Neural cell (in vitro differentiated cells): Measurements from ENCODE around the gene PHACTR3. TPM values are rescaled to one million over a fixed set of nuclear protein-coding genes. Genes with fewer than 3 reads are reported as not detected.

Experiments
- H2AFZ ChIP-seq: fragments of 200-600, 300-800 bp; sonication (generic), shearing (Covaris generic); 2 replicates; pipeline ENCODE4 v1.6.0; 2014; ENCODE audit warnings: low read depth, mild to moderate bottlenecking, antibody characterized with exemption, low read length, moderate library complexity
- H3F3A ChIP-seq: fragments of 200-600 bp; shearing (Covaris generic); 2 replicates; pipeline ENCODE4 v1.6.1; 2016; ENCODE audit warnings: mild to moderate bottlenecking, moderate library complexity, mixed read lengths, antibody characterized with exemption, low read length; ENCODE audit not compliant: insufficient read depth, poor library complexity, severe bottlenecking
- H3K27ac ChIP-seq: fragments of 200-600, 300-800 bp; sonication (generic), shearing (Covaris generic); 2 replicates; pipeline ENCODE4 v1.5.1; 2014; ENCODE audit warnings: mild to moderate bottlenecking, low read length, moderate library complexity
- H3K27me3 ChIP-seq: fragments of 300-800, 200-600 bp; sonication (generic), shearing (Covaris generic); 2 replicates; pipeline ENCODE4 v1.6.0; 2014; ENCODE audit warnings: mild to moderate bottlenecking, low read depth, low read length, moderate library complexity; ENCODE audit not compliant: insufficient read depth
- H3K36me3 ChIP-seq: fragments of 300-800, 200-600 bp; sonication (generic), shearing (Covaris generic); 2 replicates; pipeline ENCODE4 v1.5.1; 2014; ENCODE audit warnings: mild to moderate bottlenecking, antibody characterized with exemption, low read length, moderate library complexity; ENCODE audit not compliant: insufficient read depth
- H3K4me2 ChIP-seq: fragments of 300-800, 200-600 bp; sonication (generic), shearing (Covaris generic); 2 replicates; pipeline ENCODE4 v1.6.0; 2014; ENCODE audit warnings: mild to moderate bottlenecking, low read length
- H3K4me3 ChIP-seq: fragments of 300-800, 200-600 bp; sonication (generic), shearing (Covaris generic); 2 replicates; pipeline ENCODE4 v1.5.1; 2014; ENCODE audit warnings: mild to moderate bottlenecking, low read length, moderate library complexity
- H3K79me2 ChIP-seq: fragments of 200-600 bp; shearing (Covaris generic); replicated peaks from 2 replicates; pipeline ENCODE4 v1.6.0; 2014; ENCODE audit warnings: mild to moderate bottlenecking, low read length, moderate library complexity; ENCODE audit not compliant: insufficient read depth
- H3K9ac ChIP-seq: fragments of 300-800, 200-600 bp; sonication (generic), shearing (Covaris generic); 2 replicates; pipeline ENCODE4 v1.6.1; 2016; ENCODE audit warnings: mild to moderate bottlenecking, low read length, mixed read lengths
- H3K9me2 ChIP-seq: fragments of 200-600 bp; shearing (Covaris generic); 2 replicates; pipeline ENCODE4 v1.6.1; 2016; ENCODE audit warnings: mild to moderate bottlenecking, low read length, mixed read lengths; ENCODE audit not compliant: insufficient read depth
- H3K9me3 ChIP-seq: fragments of 200-600, 300-800 bp; sonication (generic), shearing (Covaris generic); 2 replicates; pipeline ENCODE4 v1.6.1; 2016; ENCODE audit warnings: mild to moderate bottlenecking, mixed run types, low read length, moderate library complexity, mixed read lengths
- H4K20me1 ChIP-seq: fragments of 200-600 bp; shearing (Covaris generic); 2 replicates; pipeline ENCODE4 v1.6.1; 2016; ENCODE audit warnings: mild to moderate bottlenecking, mixed run types; ENCODE audit not compliant: insufficient read depth
- EP300 ChIP-seq: fragments of 450-650 bp; conservative IDR thresholded peaks from 2 replicates; pipeline ENCODE4 v1.6.1; 2014; ENCODE audit warnings: antibody characterized with exemption, mild to moderate bottlenecking, moderate library complexity; ENCODE audit not compliant: poor library complexity, severe bottlenecking
- EZH2 ChIP-seq: fragments of 200-600, 300-800 bp; shearing (Covaris generic), sonication (generic); IDR thresholded peaks from 2 replicates; pipeline ENCODE4 v1.6.1; 2014; ENCODE audit warnings: antibody characterized with exemption, low read length, borderline replicate concordance, mild to moderate bottlenecking; ENCODE audit not compliant: insufficient read depth, poor library complexity, severe bottlenecking
- MXI1 ChIP-seq: fragments of 450-650 bp; conservative IDR thresholded peaks from 2 replicates; pipeline ENCODE4 v1.6.1; 2014; ENCODE audit warnings: antibody characterized with exemption, mild to moderate bottlenecking; ENCODE audit not compliant: poor library complexity, severe bottlenecking
- POLR2AphosphoS5 ChIP-seq: IDR thresholded peaks from 2 replicates; pipeline ENCODE4 v1.6.1; 2012
- RAD21 ChIP-seq: fragments of 450-650 bp; conservative IDR thresholded peaks from 2 replicates; pipeline ENCODE4 v1.6.1; 2014; ENCODE audit warnings: antibody characterized with exemption, mild to moderate bottlenecking, moderate library complexity
- SMC3 ChIP-seq: fragments of 450-650 bp; conservative IDR thresholded peaks from 2 replicates; pipeline ENCODE4 v1.6.1; 2014; ENCODE audit warnings: antibody characterized with exemption, mild to moderate bottlenecking, moderate library complexity; ENCODE audit not compliant: poor library complexity
- TAF1 ChIP-seq: IDR thresholded peaks from 2 replicates; pipeline ENCODE4 v1.6.1; 2012; ENCODE audit warnings: low read depth
- polyA plus RNA-seq: library from polyadenylated mRNA; depleted of rRNA; stranded (reverse); fragments of >200 nt; gene quantifications from 2 replicates; pipeline ENCODE4 v1.2.3, GENCODE V29; 2014
- TF ChIP-seq, protein P1 (sequence below): fragments of 450-650 bp; IDR thresholded peaks from 2 replicates; pipeline ENCODE4 v1.5.1; 2014; ENCODE audit warnings: antibody characterized with exemption, mild to moderate bottlenecking, moderate library complexity; ENCODE audit not compliant: poor library complexity, severe bottlenecking
- TF ChIP-seq, protein P2 (sequence below): IDR thresholded peaks from 2 replicates; pipeline ENCODE4 v1.6.1; 2012; ENCODE audit warnings: borderline replicate concordance

Gene PHACTR3
- polyA plus RNA-seq, 1 donor from 2014 or later = 1.3 TPM

DNA sequence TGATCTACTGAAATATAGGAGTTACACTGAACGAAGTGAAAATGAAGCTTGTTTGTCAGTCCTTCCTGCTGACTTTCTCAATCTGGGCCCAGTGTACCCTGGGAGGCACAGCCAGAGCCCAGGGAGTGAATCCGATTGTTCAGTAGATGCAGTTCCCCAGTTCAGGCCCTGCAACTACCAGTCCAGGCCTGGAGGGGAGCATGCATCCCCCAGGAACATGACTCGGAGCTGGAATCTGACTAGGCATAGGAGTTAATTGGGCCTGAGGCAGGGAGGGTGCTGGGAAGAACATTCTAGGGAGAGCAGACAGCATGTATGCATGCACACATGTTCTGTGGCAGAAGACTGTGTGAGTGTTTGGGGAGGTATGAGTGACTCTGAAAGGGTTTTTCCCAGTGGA is 42.1 kb downstream of the PHACTR3 start:
- H4K20me1 ChIP-seq = no peaks in the 10 kb centered on the region
- no peak overlapping the region for H3K9ac ChIP-seq
- H3F3A ChIP-seq = no peaks in the 10 kb centered on the region
- H3K27ac ChIP-seq = no peak overlapping the region
- no peak overlapping the region for H3K4me3 ChIP-seq
- peaks cover 3% of the 10 kb centered on the region for H3K9me3 ChIP-seq
- no peak overlapping the region for H2AFZ ChIP-seq
- no peaks in the 10 kb centered on the region for H3K27me3 ChIP-seq
- no peaks in the 10 kb centered on the region for H3K79me2 ChIP-seq
- no peak for TF ChIP-seq TAF1
- TF ChIP-seq EP300 = no peak
- TF ChIP-seq RAD21 = no peak
- TF ChIP-seq EZH2 = no peak
- no peak for TF ChIP-seq MXI1
- TF ChIP-seq SMC3 = no peak
- TF ChIP-seq, protein P1, sequence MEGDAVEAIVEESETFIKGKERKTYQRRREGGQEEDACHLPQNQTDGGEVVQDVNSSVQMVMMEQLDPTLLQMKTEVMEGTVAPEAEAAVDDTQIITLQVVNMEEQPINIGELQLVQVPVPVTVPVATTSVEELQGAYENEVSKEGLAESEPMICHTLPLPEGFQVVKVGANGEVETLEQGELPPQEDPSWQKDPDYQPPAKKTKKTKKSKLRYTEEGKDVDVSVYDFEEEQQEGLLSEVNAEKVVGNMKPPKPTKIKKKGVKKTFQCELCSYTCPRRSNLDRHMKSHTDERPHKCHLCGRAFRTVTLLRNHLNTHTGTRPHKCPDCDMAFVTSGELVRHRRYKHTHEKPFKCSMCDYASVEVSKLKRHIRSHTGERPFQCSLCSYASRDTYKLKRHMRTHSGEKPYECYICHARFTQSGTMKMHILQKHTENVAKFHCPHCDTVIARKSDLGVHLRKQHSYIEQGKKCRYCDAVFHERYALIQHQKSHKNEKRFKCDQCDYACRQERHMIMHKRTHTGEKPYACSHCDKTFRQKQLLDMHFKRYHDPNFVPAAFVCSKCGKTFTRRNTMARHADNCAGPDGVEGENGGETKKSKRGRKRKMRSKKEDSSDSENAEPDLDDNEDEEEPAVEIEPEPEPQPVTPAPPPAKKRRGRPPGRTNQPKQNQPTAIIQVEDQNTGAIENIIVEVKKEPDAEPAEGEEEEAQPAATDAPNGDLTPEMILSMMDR = no peak
- TF ChIP-seq POLR2AphosphoS5 = no peak
- TF ChIP-seq, protein P2, sequence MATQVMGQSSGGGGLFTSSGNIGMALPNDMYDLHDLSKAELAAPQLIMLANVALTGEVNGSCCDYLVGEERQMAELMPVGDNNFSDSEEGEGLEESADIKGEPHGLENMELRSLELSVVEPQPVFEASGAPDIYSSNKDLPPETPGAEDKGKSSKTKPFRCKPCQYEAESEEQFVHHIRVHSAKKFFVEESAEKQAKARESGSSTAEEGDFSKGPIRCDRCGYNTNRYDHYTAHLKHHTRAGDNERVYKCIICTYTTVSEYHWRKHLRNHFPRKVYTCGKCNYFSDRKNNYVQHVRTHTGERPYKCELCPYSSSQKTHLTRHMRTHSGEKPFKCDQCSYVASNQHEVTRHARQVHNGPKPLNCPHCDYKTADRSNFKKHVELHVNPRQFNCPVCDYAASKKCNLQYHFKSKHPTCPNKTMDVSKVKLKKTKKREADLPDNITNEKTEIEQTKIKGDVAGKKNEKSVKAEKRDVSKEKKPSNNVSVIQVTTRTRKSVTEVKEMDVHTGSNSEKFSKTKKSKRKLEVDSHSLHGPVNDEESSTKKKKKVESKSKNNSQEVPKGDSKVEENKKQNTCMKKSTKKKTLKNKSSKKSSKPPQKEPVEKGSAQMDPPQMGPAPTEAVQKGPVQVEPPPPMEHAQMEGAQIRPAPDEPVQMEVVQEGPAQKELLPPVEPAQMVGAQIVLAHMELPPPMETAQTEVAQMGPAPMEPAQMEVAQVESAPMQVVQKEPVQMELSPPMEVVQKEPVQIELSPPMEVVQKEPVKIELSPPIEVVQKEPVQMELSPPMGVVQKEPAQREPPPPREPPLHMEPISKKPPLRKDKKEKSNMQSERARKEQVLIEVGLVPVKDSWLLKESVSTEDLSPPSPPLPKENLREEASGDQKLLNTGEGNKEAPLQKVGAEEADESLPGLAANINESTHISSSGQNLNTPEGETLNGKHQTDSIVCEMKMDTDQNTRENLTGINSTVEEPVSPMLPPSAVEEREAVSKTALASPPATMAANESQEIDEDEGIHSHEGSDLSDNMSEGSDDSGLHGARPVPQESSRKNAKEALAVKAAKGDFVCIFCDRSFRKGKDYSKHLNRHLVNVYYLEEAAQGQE = no peak
- no peak overlapping the region for H3K4me2 ChIP-seq
- no peaks in the 10 kb centered on the region for H3K36me3 ChIP-seq
- H3K9me2 ChIP-seq = no peaks in the 10 kb centered on the region

DNA sequence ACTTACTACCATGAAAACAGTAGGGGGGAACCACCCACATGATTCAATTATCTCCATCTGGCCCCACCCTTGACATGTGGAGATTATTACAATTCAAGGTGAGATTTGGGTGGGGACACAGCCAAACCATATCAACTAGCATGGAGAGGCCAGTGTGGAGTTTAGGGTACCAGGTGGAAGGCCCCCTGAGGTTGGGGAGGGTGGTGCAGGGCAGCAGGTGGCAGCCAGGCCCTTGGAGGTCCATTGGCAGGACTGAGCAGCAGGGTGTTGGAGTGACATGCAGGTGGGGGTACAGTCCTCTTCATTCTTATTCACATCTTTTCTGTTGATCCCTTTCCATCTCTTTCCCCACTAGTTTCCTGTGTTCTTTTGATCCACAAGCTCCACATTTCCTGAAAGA is 42.9 kb downstream of the PHACTR3 start:
- no peaks in the 10 kb centered on the region for H3K36me3 ChIP-seq
- H3K27ac ChIP-seq = no peak overlapping the region
- no peak for TF ChIP-seq EZH2
- H3K9me3 ChIP-seq = peaks cover 3% of the 10 kb centered on the region
- H3K4me3 ChIP-seq = no peak overlapping the region
- H3K79me2 ChIP-seq = no peaks in the 10 kb centered on the region
- H2AFZ ChIP-seq = no peak overlapping the region
- H3K27me3 ChIP-seq = no peaks in the 10 kb centered on the region
- H3F3A ChIP-seq = no peaks in the 10 kb centered on the region
- no peak overlapping the region for H3K4me2 ChIP-seq
- H3K9me2 ChIP-seq = no peaks in the 10 kb centered on the region
- H3K9ac ChIP-seq = no peak overlapping the region
- no peaks in the 10 kb centered on the region for H4K20me1 ChIP-seq

DNA sequence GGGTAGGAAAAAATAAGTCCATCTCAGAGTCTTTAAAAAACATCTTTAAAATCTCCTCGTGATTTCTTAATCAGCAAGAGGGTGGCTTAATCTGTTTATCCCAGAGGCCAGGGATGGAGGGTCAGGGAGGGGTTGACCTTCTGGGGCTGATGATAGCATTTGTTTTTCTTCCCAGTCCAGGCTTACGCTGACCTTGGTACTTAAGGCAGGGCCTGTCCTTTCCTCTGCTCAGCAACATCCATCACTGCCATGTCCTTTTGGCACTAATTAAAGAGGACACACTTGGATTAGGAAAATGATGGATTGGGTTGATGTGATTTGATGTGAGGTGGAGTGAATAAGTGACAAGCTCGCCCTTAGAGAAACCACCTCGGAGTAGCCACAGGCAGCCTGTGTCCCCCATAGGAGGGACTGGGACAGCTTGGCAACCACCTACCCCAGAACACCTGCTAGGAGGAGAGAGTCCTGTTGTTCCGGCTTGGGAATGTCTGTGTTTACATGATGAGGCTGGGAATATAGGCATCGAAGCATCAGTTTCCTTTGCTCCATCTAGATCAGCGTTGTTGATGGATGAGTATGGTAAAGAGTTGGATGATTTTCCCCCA is 44.2 kb downstream of the PHACTR3 start:
- H3K4me3 ChIP-seq = no peak overlapping the region
- no peaks in the 10 kb centered on the region for H3F3A ChIP-seq
- H3K27ac ChIP-seq = no peak overlapping the region
- no peak overlapping the region for H3K9ac ChIP-seq
- no peaks in the 10 kb centered on the region for H4K20me1 ChIP-seq
- no peaks in the 10 kb centered on the region for H3K27me3 ChIP-seq
- no peak overlapping the region for H2AFZ ChIP-seq
- TF ChIP-seq, protein P1 = no peak
- no peak for TF ChIP-seq MXI1
- TF ChIP-seq POLR2AphosphoS5 = no peak
- no peak for TF ChIP-seq EZH2
- TF ChIP-seq RAD21 = no peak
- TF ChIP-seq, protein P2 = no peak
- no peak for TF ChIP-seq SMC3
- TF ChIP-seq TAF1 = no peak
- TF ChIP-seq EP300 = no peak
- no peaks in the 10 kb centered on the region for H3K79me2 ChIP-seq
- no peaks in the 10 kb centered on the region for H3K9me2 ChIP-seq
- no peak overlapping the region for H3K4me2 ChIP-seq
- H3K9me3 ChIP-seq = peaks cover 3% of the 10 kb centered on the region
- no peaks in the 10 kb centered on the region for H3K36me3 ChIP-seq
